Stimulated activated CD4-positive, alpha-beta T cell treated with anti-CD3 and anti-CD28 coated beads, Interleukin-12 subunit alpha, Interleukin-12 subunit beta, amount 100 ng/mL, for 24 hours (primary cell): ENCODE measurements around the gene NFIA.

Experiments
- DNase-seq, 2 experiments: peaks; one replicate each; pipeline ENCODE4 v3.0.0-alpha.2; 2020; ENCODE audit warnings: low read depth in 2 of 2

Gene NFIA

GRCh38 chr1:61083807-61084440 lies 1.6 kb downstream of the NFIA start:
- DNase-seq, result no peak

DNA sequence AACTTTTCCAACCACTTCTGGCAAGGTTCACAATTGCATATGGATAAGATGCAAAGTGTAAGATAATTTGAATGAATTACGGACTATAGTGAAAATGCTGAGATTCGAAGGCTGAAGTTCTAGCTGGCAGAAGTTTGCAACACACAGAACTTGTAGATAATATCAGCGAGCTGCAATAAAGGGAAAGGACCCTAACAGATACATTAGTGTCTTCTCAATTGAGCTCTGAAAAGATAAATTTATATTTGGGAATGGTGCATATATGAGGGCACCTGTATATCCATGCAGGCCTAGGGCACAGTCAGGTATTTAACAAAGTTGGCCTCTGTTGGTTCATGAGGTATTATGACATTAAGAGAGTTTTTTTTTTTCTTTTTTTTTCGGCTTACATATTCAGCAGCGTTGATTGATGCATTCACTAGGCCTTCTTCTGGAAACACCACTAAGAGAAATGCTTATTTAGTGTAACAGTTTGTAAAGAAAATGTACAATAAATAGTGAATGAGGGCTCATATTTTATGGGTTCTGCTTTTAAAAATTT lies 2.2 kb downstream of the NFIA start:
- DNase-seq, result no peak

- no peak for DNase-seq
Measured at GRCh38 chr1:61085206-61085982, 3.0 kb downstream of the NFIA start.

GRCh38 chr1:61085983-61086644 lies 3.8 kb downstream of the NFIA start:
- no peak for DNase-seq

DNA sequence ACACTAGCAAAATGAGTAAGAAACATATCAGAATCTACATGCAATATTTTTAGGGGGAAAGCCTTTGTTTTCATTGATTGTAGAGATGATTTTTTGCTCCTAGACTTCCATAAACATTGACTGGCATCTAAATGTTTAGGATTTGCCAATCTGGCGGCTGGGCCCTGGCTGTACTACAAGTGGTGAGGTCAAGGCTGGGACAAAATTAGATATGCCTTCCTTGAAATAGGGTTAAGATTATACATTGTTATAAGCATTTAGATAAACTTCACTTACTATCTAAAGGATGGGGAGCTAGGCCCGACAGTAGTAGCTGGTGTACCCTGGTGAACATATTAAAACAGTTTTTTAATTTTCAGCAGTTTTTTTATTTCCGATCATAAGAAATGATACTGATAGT lies 5.2 kb downstream of the NFIA start:
- DNase-seq, result no peak

DNA sequence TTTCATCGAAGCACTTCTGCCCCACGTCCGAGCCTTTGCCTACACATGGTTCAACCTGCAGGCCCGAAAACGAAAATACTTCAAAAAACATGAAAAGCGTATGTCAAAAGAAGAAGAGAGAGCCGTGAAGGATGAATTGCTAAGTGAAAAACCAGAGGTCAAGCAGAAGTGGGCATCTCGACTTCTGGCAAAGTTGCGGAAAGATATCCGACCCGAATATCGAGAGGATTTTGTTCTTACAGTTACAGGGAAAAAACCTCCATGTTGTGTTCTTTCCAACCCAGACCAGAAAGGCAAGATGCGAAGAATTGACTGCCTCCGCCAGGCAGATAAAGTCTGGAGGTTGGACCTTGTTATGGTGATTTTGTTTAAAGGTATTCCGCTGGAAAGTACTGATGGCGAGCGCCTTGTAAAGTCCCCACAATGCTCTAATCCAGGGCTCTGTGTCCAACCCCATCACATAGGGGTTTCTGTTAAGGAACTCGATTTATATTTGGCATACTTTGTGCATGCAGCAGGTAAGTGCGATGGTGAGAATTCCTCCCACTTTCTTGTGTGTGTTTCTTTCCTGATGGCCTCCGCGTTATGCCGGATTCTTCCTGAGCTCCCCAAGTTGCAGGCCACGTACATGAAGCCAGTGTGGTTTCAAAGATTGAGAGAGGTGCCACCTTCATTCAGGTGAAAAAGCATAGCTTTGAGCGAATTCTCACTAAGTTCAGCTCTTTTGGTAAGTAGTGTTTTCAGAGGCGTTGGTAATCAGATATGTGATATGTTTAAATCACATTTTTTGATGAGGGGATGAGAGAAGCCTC lies 6.0 kb downstream of the NFIA start:
- DNase-seq, result no peak

DNA sequence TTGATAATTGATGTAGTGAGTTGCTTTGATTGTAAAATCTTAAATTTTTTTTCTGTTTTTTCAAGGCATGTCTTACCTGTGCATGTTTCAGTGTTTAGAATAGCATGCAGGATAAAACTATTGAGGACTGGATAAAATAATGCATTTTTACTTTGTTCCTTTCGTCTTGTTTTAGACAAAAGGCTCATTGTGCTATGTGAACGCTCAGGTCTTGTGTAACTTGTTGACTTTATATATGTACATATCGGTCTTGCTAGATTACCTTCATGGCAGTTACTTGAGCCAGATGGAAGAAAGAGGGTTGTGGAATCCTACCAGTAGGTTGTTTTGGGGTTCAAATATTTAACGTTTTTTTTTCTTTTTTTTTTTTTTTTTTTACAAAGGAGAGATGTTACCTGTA lies 7.0 kb downstream of the NFIA start:
- no peak for DNase-seq

- no peak for DNase-seq
Measured at GRCh38 chr1:61089741-61090140, 7.4 kb downstream of the NFIA start.

DNA sequence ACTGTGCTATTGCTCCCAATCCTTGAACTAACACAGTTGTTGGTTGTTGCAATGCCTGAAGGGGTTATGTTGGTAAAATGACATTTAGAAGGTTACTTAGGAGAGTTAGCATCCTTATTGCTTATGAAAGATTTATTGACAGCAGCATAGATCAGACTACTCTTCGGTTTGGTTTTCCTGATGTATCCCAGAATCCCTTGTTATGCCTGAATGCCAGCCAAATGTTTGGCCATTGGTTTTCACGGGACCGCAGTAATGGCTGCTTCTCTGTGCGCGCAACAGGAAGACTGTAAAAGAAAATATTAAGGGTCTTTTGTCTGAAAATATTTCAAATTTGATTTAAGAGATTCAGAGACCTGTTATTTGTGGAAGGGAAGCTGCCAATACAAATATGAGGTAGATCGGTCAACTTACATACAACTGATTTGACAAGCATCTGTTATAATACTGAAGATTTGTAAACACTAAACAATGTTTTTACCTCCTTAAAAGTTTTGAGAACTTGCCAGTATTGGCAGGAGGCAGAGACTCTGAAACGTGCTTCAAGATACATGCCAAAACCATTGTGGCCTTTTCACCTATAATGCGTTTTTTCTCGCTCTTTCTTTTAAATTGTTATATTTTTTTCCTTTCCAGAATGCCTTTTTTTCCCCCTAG lies 8.3 kb downstream of the NFIA start:
- DNase-seq, result no peak

GRCh38 chr1:61091455-61091854 lies 9.1 kb downstream of the NFIA start:
- no peak for DNase-seq

- no peak for DNase-seq
Measured at GRCh38 chr1:61092642-61093041, 10.3 kb downstream of the NFIA start.

DNA sequence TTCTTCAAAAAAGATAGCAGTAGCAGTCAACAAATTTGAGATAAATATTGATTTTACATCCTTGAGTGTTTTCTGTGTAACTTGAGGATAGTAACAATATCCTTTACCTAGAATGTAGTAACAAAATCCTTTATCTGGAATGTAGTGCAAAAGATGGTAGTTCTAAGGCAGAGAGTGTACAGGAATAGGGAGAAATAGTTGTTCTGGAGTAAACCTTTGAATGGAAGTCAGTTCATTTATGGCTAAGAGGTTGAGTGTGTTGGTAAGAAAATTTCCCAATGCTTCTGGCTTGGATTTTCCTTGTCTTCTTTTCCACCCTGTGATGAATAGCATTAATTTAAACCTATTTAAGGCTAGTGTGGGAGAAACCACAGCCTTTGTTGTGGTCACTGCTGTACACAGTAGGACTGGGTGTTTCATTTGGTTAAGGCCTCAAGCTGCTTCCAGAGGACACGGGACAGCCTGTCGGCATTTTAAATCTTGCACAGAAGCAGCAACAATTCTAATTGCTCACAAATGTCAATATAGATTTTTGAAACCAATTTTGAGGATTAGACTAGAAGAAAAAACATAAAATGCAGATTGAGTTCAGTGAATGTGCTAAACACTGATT lies 11.3 kb downstream of the NFIA start:
- no peak for DNase-seq

- no peak for DNase-seq
Measured at GRCh38 chr1:61094677-61095469, 12.5 kb downstream of the NFIA start.

- DNase-seq, result no peak
Measured at GRCh38 chr1:61095470-61095812, 13.1 kb downstream of the NFIA start.

DNA sequence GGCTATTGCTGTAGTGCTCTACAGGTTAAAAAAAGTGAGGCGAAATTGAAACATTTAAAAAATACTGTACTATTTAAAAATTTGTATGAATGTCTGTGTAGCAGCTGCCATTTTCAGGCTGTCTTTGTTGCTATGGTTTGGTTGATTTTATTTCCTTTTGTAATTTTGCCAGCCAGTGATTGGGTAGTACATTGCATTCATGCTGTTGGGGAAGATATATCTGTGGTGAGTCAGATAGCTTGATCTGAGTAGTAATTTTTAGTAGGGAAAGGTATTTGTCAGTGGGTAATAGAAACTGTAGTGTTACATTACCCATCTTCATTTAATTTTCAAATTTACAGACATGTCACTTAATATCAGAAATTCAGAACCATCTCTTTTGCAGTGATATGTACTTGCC lies 15.0 kb downstream of the NFIA start:
- DNase-seq, result no peak

DNA sequence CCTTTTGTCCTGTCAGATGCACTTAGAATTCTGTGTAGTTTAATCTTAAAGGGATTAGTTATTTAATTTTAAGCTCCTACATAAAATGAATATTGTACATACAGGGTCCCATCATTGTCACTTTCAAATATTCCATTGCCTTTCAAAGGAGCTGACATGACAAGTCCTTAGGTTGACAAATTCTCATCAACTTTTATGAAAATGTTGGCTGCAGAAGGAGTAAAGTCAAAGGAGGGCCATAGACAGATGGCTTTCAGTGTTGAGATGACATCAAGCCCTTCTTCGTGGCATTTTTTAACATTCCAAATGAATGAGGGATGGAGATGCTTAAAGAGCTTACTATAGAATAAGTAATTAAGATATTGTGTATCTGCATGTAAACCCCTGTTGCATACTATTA lies 15.4 kb downstream of the NFIA start:
- DNase-seq, result no peak

GRCh38 chr1:61098333-61098732 lies 16.0 kb downstream of the NFIA start:
- DNase-seq, result no peak

GRCh38 chr1:61098906-61099437 lies 16.6 kb downstream of the NFIA start:
- DNase-seq, result no peak

DNA sequence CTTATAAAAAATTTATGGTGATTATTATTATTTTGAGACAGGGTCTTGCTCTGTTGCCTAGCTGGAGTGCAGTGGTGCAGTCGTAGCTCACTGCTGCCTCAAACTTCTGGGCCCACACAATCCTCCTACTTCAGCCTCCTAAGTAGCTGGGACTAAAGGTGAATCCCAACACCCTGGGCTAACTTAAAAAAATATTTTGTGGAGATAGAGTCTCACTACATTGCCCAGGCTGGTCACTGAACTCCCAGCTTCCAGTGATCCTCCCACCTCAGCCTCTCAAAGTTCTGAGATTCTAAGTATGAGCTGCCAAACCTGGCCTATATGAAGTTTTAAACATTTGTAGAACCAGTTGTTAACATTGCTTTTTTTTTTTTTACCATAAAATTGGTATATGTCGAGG lies 18.2 kb downstream of the NFIA start:
- DNase-seq, result no peak

GRCh38 chr1:61101536-61101935 lies 19.2 kb downstream of the NFIA start:
- DNase-seq, result no peak
